ENCODE data around the gene TAC3.
"Not testable (repeated sequence)": the region's sequence is repeated elsewhere in the genome, so short reads cannot be mapped to it uniquely, and the experiment has no call there.

TAC3 gene

GRCh38 chr12:57016348-57016747 is at the start of gene TAC3:
Gene TAC3 (minus strand): TSS chr12:57016529. CDS start chr12:57015797, 732 bp downstream.
- no peak for DNase-seq (ENCODE audit: low read depth, low spot score)

GRCh38 chr12:57063991-57064685 is 47.8 kb upstream of the TAC3 start:
- DNase-seq (ENCODE audit: low read depth, low spot score): no peak

- no peak for DNase-seq (ENCODE audit: low read depth, low spot score)
Measured at GRCh38 chr12:57058454-57058853, 42.1 kb upstream of the TAC3 start.

- DNase-seq (ENCODE audit: low read depth, low spot score): no peak
Measured at GRCh38 chr12:57057067-57057751, 40.9 kb upstream of the TAC3 start.

GRCh38 chr12:57055824-57056223 is 39.5 kb upstream of the TAC3 start:
- DNase-seq (ENCODE audit: low read depth, low spot score): no peak

- not testable (repeated sequence) for DNase-seq (ENCODE audit: low read depth, low spot score)
Measured at GRCh38 chr12:57053901-57054300, 37.6 kb upstream of the TAC3 start.

GRCh38 chr12:57053146-57053545 is 36.8 kb upstream of the TAC3 start:
- not testable (repeated sequence) for DNase-seq (ENCODE audit: low read depth, low spot score)

GRCh38 chr12:57051011-57051410 is 34.7 kb upstream of the TAC3 start:
- no peak for DNase-seq (ENCODE audit: low read depth, low spot score)

- DNase-seq (ENCODE audit: low read depth, low spot score): peak; percentile 41
Measured at GRCh38 chr12:57049890-57050289, 33.6 kb upstream of the TAC3 start, which contains the start of gene MYO1A. Gene MYO1A (minus strand): TSS chr12:57050129. CDS start chr12:57048323, 1,806 bp downstream.

GRCh38 chr12:57049119-57049446 is 32.8 kb upstream of the TAC3 start:
- no peak for DNase-seq (ENCODE audit: low read depth, low spot score)

- DNase-seq (ENCODE audit: low read depth, low spot score): no peak
Measured at GRCh38 chr12:57048423-57049118, 32.2 kb upstream of the TAC3 start.

GRCh38 chr12:57047981-57048380 is 31.7 kb upstream of the TAC3 start:
- no peak for DNase-seq (ENCODE audit: low read depth, low spot score)

- DNase-seq (ENCODE audit: low read depth, low spot score): no peak
Measured at GRCh38 chr12:57046947-57047890, 30.9 kb upstream of the TAC3 start.

- no peak for DNase-seq (ENCODE audit: low read depth, low spot score)
Measured at GRCh38 chr12:57046086-57046791, 29.9 kb upstream of the TAC3 start.

- DNase-seq (ENCODE audit: low read depth, low spot score): no peak
Measured at GRCh38 chr12:57044889-57045288, 28.6 kb upstream of the TAC3 start.

- DNase-seq (ENCODE audit: low read depth, low spot score): no peak
Measured at GRCh38 chr12:57044468-57044867, 28.1 kb upstream of the TAC3 start.

GRCh38 chr12:57042695-57043094 is 26.4 kb upstream of the TAC3 start:
- DNase-seq (ENCODE audit: low read depth, low spot score): no peak

GRCh38 chr12:57040750-57041149 is 24.4 kb upstream of the TAC3 start:
- DNase-seq (ENCODE audit: low read depth, low spot score): no peak

GRCh38 chr12:57040211-57040610 is 23.9 kb upstream of the TAC3 start:
- no peak for DNase-seq (ENCODE audit: low read depth, low spot score)

- DNase-seq (ENCODE audit: low read depth, low spot score): no peak
Measured at GRCh38 chr12:57039016-57039798, 22.9 kb upstream of the TAC3 start.

All from astrocyte of the hippocampus (primary cell).